Measurements from ENCODE around the gene ENPEP. TPM values are rescaled to one million over a fixed set of nuclear protein-coding genes. Genes with fewer than 3 reads are reported as not detected.

The ENPEP gene
- total and polyA plus RNA-seq, 2 donors (not counting 1 experiment from before 2014, with no cell fraction given) = not detected

DNA sequence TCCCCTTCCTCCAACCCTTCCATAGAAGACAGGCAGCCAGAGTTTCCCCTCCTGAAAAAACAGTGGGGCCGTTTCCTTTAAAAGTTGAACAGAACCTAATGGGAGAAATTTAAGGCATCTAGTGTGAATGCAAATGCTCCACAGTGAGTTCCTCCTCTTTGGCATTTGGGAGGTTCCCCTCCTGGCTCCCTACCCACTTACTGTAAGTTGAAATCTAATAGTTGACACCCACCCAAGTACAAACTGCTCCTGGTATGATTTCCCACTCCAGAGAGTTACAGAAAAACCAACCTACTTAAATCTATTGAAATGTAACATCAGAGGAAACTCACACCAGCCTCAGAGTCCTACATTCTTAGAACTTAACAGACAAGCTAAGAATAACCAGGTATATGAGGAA lies 17.6 kb downstream of the ENPEP start:
- TF ChIP-seq, protein P1, sequence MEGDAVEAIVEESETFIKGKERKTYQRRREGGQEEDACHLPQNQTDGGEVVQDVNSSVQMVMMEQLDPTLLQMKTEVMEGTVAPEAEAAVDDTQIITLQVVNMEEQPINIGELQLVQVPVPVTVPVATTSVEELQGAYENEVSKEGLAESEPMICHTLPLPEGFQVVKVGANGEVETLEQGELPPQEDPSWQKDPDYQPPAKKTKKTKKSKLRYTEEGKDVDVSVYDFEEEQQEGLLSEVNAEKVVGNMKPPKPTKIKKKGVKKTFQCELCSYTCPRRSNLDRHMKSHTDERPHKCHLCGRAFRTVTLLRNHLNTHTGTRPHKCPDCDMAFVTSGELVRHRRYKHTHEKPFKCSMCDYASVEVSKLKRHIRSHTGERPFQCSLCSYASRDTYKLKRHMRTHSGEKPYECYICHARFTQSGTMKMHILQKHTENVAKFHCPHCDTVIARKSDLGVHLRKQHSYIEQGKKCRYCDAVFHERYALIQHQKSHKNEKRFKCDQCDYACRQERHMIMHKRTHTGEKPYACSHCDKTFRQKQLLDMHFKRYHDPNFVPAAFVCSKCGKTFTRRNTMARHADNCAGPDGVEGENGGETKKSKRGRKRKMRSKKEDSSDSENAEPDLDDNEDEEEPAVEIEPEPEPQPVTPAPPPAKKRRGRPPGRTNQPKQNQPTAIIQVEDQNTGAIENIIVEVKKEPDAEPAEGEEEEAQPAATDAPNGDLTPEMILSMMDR (IDR thresholded peaks at IDR 0.05) = no peak
- no peak for TF ChIP-seq EZH2 (IDR thresholded peaks at IDR 0.05; ENCODE audit: borderline replicate concordance, insufficient read depth, low read depth, low read length, poor library complexity, severe bottlenecking)
- CTCF ChIA-PET = interaction anchor here (0.6 kb wide), 1 partner anchor 270 kb away, joined by 3 read pairs; no protein-coding TSS in a partner anchor
- Histone ChIP-seq H3K4me3 (ENCODE audit: control extremely low read depth in 1 of 5, extremely low read depth in 1 of 5, insufficient read depth in 1 of 5, low read depth in 2 of 5, low read length in 4 of 5) (no peak overlapping the region), H4K20me1 (ENCODE audit: control insufficient read depth, insufficient read depth, low read length, poor library complexity, severe bottlenecking) (no peaks in the 10 kb centered on the region), H3K4me1 (ENCODE audit: control insufficient read depth in 2 of 2, insufficient read depth in 2 of 2, low read length in 2 of 2) (no peaks in the 10 kb centered on the region), H3K27me3 (replicated peaks in 1 of 4; ENCODE audit: control extremely low read depth in 1 of 4, control insufficient read depth in 3 of 4, insufficient read depth in 4 of 4, low read length in 3 of 4) (peaks cover 0 to 7% (median 1%) of the 10 kb centered on the region in 4 experiments), H3K36me3 (replicated peaks in 1 of 2; ENCODE audit: control extremely low read depth in 1 of 2, control insufficient read depth in 1 of 2, extremely low read depth in 1 of 2, insufficient read depth in 2 of 2, low read length in 1 of 2) (no peaks in the 10 kb centered on the region), H3K79me2 (ENCODE audit: control insufficient read depth, insufficient read depth, low read length) (no peaks in the 10 kb centered on the region), H3K9ac (ENCODE audit: low read length) (no peak overlapping the region), H3K27ac (ENCODE audit: low read length in 2 of 2) (no peak overlapping the region), H2AFZ (ENCODE audit: insufficient read depth, low read depth, low read length, poor library complexity, severe bottlenecking) (no peak overlapping the region), H3K4me2 (replicated peaks; ENCODE audit: low read depth, low read length, poor library complexity, severe bottlenecking) (no peak overlapping the region), H3K9me3 (ENCODE audit: control extremely low read depth in 1 of 3, control insufficient read depth in 2 of 3, insufficient read depth in 1 of 3, low read length in 2 of 3) (no peaks in the 10 kb centered on the region)
- no CpG with 5 or more reads among the region's 1 CpG for WGBS (ENCODE audit: insufficient coverage)
- H3K27me3 Mint-ChIP-seq = peaks cover 12% of the 10 kb centered on the region
- H3K4me3 Mint-ChIP-seq = no peak overlapping the region
- POLR2A ChIA-PET = no interaction called here
- no peaks in the 10 kb centered on the region for H3K9me3 Mint-ChIP-seq (ENCODE audit: insufficient read depth)
- H3K27ac Mint-ChIP-seq = no peak overlapping the region
- no peak for DNase-seq
- intact Hi-C loops (cut with micrococcal nuclease) = no loop called here
- H3K4me1 Mint-ChIP-seq = no peaks in the 10 kb centered on the region
- no peak for ATAC-seq (ENCODE audit: low read depth)

DNA sequence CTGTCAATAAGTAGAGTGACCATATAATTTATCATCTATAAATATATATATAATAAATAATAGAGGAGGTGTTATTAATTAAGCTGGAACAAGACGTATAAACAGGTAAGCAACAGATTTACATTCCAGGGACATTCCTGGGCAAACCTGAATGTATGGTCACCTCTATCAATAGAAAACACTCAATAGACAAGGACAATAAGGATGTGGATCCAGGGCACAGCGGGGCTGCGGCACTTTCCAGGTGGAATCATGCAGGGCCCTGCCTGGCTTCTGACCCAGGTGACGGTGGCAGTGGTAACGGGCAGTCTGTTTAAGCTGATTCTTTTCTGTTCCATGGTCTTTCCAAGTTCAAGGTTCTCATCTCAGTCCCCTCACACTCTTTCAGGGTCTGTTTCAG lies 22.5 kb downstream of the ENPEP start:
- DNase-seq (no peak), ATAC-seq (ENCODE audit: low read depth) (no peak)
- H3K9me3 Mint-ChIP-seq (ENCODE audit: insufficient read depth) = no peaks in the 10 kb centered on the region
- no peak overlapping the region for H3K27ac ChIP-seq (ENCODE audit: low read length in 2 of 2)
- H2AFZ ChIP-seq (ENCODE audit: insufficient read depth, low read depth, low read length, poor library complexity, severe bottlenecking) = no peak overlapping the region
- no peaks in the 10 kb centered on the region for H3K79me2 ChIP-seq (ENCODE audit: control insufficient read depth, insufficient read depth, low read length)
- no peaks in the 10 kb centered on the region for H3K36me3 ChIP-seq (replicated peaks in 1 of 2; ENCODE audit: control extremely low read depth in 1 of 2, control insufficient read depth in 1 of 2, extremely low read depth in 1 of 2, insufficient read depth in 2 of 2, low read length in 1 of 2)
- peaks cover 21% of the 10 kb centered on the region for H3K27me3 Mint-ChIP-seq
- H3K9ac ChIP-seq (ENCODE audit: low read length) = no peak overlapping the region
- H3K4me2 ChIP-seq (replicated peaks; ENCODE audit: low read depth, low read length, poor library complexity, severe bottlenecking) = no peak overlapping the region
- no peak overlapping the region for H3K4me3 ChIP-seq (ENCODE audit: control extremely low read depth in 1 of 5, extremely low read depth in 1 of 5, insufficient read depth in 1 of 5, low read depth in 2 of 5, low read length in 4 of 5)
- H3K27ac Mint-ChIP-seq = no peak overlapping the region
- CTCF ChIA-PET = interaction anchor here (1.5 kb wide), 1 partner anchor 12 kb away, joined by 5 read pairs; no protein-coding TSS in a partner anchor
- intact Hi-C loops (cut with micrococcal nuclease) = no loop called here
- POLR2A ChIA-PET = no interaction called here
- H3K4me1 Mint-ChIP-seq = no peaks in the 10 kb centered on the region
- 95% methylated on average over 4 of the region's 5 CpGs for WGBS (ENCODE audit: insufficient coverage)
- no peaks in the 10 kb centered on the region for H3K4me1 ChIP-seq (ENCODE audit: control insufficient read depth in 2 of 2, insufficient read depth in 2 of 2, low read length in 2 of 2)
- peaks cover 0 to 7% (median 1%) of the 10 kb centered on the region in 4 experiments for H3K27me3 ChIP-seq (replicated peaks in 1 of 4; ENCODE audit: control extremely low read depth in 1 of 4, control insufficient read depth in 3 of 4, insufficient read depth in 4 of 4, low read length in 3 of 4)
- no peak overlapping the region for H3K4me3 Mint-ChIP-seq
- no peak for TF ChIP-seq EZH2 (IDR thresholded peaks at IDR 0.05; ENCODE audit: borderline replicate concordance, insufficient read depth, low read depth, low read length, poor library complexity, severe bottlenecking)
- no peaks in the 10 kb centered on the region for H4K20me1 ChIP-seq (ENCODE audit: control insufficient read depth, insufficient read depth, low read length, poor library complexity, severe bottlenecking)
- H3K9me3 ChIP-seq (ENCODE audit: control extremely low read depth in 1 of 3, control insufficient read depth in 2 of 3, insufficient read depth in 1 of 3, low read length in 2 of 3) = no peaks in the 10 kb centered on the region

Data from B cell (primary cell).